ENCODE data around the gene PSORS1C2.

- TF ChIP-seq POLR2AphosphoS5 (IDR thresholded peaks at IDR 0.05; ENCODE audit: borderline replicate concordance, low read depth, low read length) (no peak), EZH2 (IDR thresholded peaks at IDR 0.05) (no peak)
These were observed 39.5 kb upstream of the PSORS1C2 start for GRCh38 chr6:31178143-31179041.
